CD4-positive, alpha-beta T cell treated with Interleukin-17A for 1 hour (primary cell): ENCODE measurements around the gene RNF227.
"Not testable (repeated sequence)": the region's sequence is repeated elsewhere in the genome, so short reads cannot be mapped to it uniquely, and the experiment has no call there.

Experiments
- DNase-seq: peaks from one replicate; pipeline ENCODE4 v3.0.0-alpha.2; 2020

Gene RNF227

GRCh38 chr17:7915611-7916384 lies at the start of gene RNF227:
RNF227 (minus strand) TSS chr17:7916289; CDS start chr17:7916195, 94 bp downstream.
- peak; percentile 89 for DNase-seq

GRCh38 chr17:7961421-7961820 lies 45.3 kb upstream of the RNF227 start:
- DNase-seq: no peak

- DNase-seq: no peak
Observed at GRCh38 chr17:7959503-7960253, 43.6 kb upstream of the RNF227 start.

GRCh38 chr17:7956228-7956965 lies 40.3 kb upstream of the RNF227 start:
- DNase-seq: no peak

GRCh38 chr17:7955414-7956227 lies 39.5 kb upstream of the RNF227 start:
- DNase-seq: no peak

- DNase-seq: not testable (repeated sequence)
Observed at GRCh38 chr17:7953266-7953665, 37.2 kb upstream of the RNF227 start.

GRCh38 chr17:7951143-7951792 lies 35.2 kb upstream of the RNF227 start:
- peak; percentile 13 for DNase-seq

- no peak for DNase-seq
Observed at GRCh38 chr17:7950578-7950977, 34.5 kb upstream of the RNF227 start.

GRCh38 chr17:7947651-7948050 lies 31.6 kb upstream of the RNF227 start:
- DNase-seq: no peak

- no peak for DNase-seq
Observed at GRCh38 chr17:7946441-7946840, 30.4 kb upstream of the RNF227 start.

- DNase-seq: no peak
Observed at GRCh38 chr17:7945651-7946050, 29.6 kb upstream of the RNF227 start.

- no peak for DNase-seq
Observed at GRCh38 chr17:7944326-7944725, 28.2 kb upstream of the RNF227 start.

- DNase-seq: no peak
Observed at GRCh38 chr17:7943291-7943690, 27.2 kb upstream of the RNF227 start.

GRCh38 chr17:7940743-7941142 lies 24.7 kb upstream of the RNF227 start:
- no peak for DNase-seq

GRCh38 chr17:7940034-7940433 lies 23.9 kb upstream of the RNF227 start:
- no peak for DNase-seq

GRCh38 chr17:7935859-7936258 lies 19.8 kb upstream of the RNF227 start:
- no peak for DNase-seq

- DNase-seq: peak; percentile 35
Observed at GRCh38 chr17:7932949-7933348, 16.9 kb upstream of the RNF227 start.

GRCh38 chr17:7932483-7932891 lies 16.4 kb upstream of the RNF227 start:
- no peak for DNase-seq

GRCh38 chr17:7931709-7932482 lies 15.8 kb upstream of the RNF227 start, which contains the start of the genes CNTROB and TRAPPC1:
CNTROB (plus strand) TSS chr17:7932206; CDS start chr17:7933080, 874 bp downstream.
TRAPPC1 (minus strand) TSS chr17:7931946; CDS start chr17:7931829, 117 bp downstream.
- DNase-seq: peak; percentile 100

- DNase-seq: no peak
Observed at GRCh38 chr17:7930841-7931631, 14.9 kb upstream of the RNF227 start.
